ENCODE data around the gene FANK1. TPM values are rescaled to one million over a fixed set of nuclear protein-coding genes. Genes with fewer than 3 reads are reported as not detected.
"Not testable (repeated sequence)": the region's sequence is repeated elsewhere in the genome, so short reads cannot be mapped to it uniquely, and the experiment has no call there.

Gene FANK1
- total RNA-seq, 1 experiment from 2014 or later: 0.73 TPM

- no peaks in the 10 kb centered on the region; the same call in 1 of the 2 replicates for H3K27me3 ChIP-seq (replicated peaks; ENCODE audit: control insufficient read depth, insufficient read depth, low read length)
- H3K27ac Mint-ChIP-seq (ENCODE audit: unreplicated experiment): no peak overlapping the region
- no peaks in the 10 kb centered on the region for H3K36me3 Mint-ChIP-seq (ENCODE audit: insufficient read depth, unreplicated experiment)
- ChIA-PET CTCF (no interaction called here), POLR2A (no interaction called here)
- H3K4me3 Mint-ChIP-seq (ENCODE audit: unreplicated experiment): no peak overlapping the region
- BruUV-seq (replicated peaks): no TSS peak
- no peaks in the 10 kb centered on the region for H3K4me1 ChIP-seq
- no peak for TF ChIP-seq CTCF (IDR thresholded peaks at IDR 0.05; ENCODE audit: insufficient read depth in 1 of 2, low read depth in 1 of 2, low read length in 1 of 2, severe bottlenecking in 1 of 2, unreplicated experiment in 1 of 2)
- no peaks in the 10 kb centered on the region for H3K36me3 ChIP-seq (ENCODE audit: control insufficient read depth, insufficient read depth, low read length)
- no peaks in the 10 kb centered on the region for H3K27me3 Mint-ChIP-seq (ENCODE audit: insufficient read depth, unreplicated experiment)
- H3K9me3 Mint-ChIP-seq (ENCODE audit: unreplicated experiment): no peaks in the 10 kb centered on the region
- intact Hi-C loops (cut with micrococcal nuclease; ENCODE audit: unreplicated experiment): no loop called here
- no peaks in the 10 kb centered on the region for H3K4me1 Mint-ChIP-seq (ENCODE audit: low read depth, unreplicated experiment)
- no peak overlapping the region for H3K4me3 ChIP-seq (ENCODE audit: low read depth, low read length)
- DNase-seq: no peak
- no peaks in the 10 kb centered on the region for H3K9me3 ChIP-seq
Measured at GRCh38 chr10:126045861-126046260, 149.5 kb downstream of the FANK1 start.

- H3K27ac Mint-ChIP-seq (ENCODE audit: unreplicated experiment): no peak overlapping the region
- no peak overlapping the region for H3K4me3 Mint-ChIP-seq (ENCODE audit: unreplicated experiment)
- intact Hi-C loops (cut with micrococcal nuclease; ENCODE audit: unreplicated experiment): no loop called here
- no peak for DNase-seq
- peaks cover 5% of the 10 kb centered on the region for H3K27me3 Mint-ChIP-seq (ENCODE audit: insufficient read depth, unreplicated experiment)
- Histone ChIP-seq H3K27me3 (replicated peaks; ENCODE audit: control insufficient read depth, insufficient read depth, low read length) (no peaks in the 10 kb centered on the region; the same call in 1 of the 2 replicates), H3K9me3 (no peaks in the 10 kb centered on the region), H3K4me3 (ENCODE audit: low read depth, low read length) (no peak overlapping the region), H3K36me3 (ENCODE audit: control insufficient read depth, insufficient read depth, low read length) (no peaks in the 10 kb centered on the region), H3K4me1 (no peaks in the 10 kb centered on the region)
- no TSS peak for BruUV-seq (replicated peaks)
- TF ChIP-seq CTCF (IDR thresholded peaks at IDR 0.05; ENCODE audit: insufficient read depth in 1 of 2, low read depth in 1 of 2, low read length in 1 of 2, severe bottlenecking in 1 of 2, unreplicated experiment in 1 of 2): no peak
- H3K4me1 Mint-ChIP-seq (ENCODE audit: low read depth, unreplicated experiment): no peaks in the 10 kb centered on the region
- H3K9me3 Mint-ChIP-seq (ENCODE audit: unreplicated experiment): no peaks in the 10 kb centered on the region
- CTCF ChIA-PET: no interaction called here
- POLR2A ChIA-PET: no interaction called here
- no peaks in the 10 kb centered on the region for H3K36me3 Mint-ChIP-seq (ENCODE audit: insufficient read depth, unreplicated experiment)
Measured at GRCh38 chr10:126046831-126047230, 150.5 kb downstream of the FANK1 start.

GRCh38 chr10:126047749-126048148, 151.4 kb downstream of the FANK1 start:
- H3K27me3 ChIP-seq (replicated peaks; ENCODE audit: control insufficient read depth, insufficient read depth, low read length); H3K9me3 ChIP-seq; H3K36me3 ChIP-seq (ENCODE audit: control insufficient read depth, insufficient read depth, low read length); intact Hi-C loops (cut with micrococcal nuclease; ENCODE audit: unreplicated experiment); BruUV-seq (replicated peaks); DNase-seq; H3K27me3 Mint-ChIP-seq (ENCODE audit: insufficient read depth, unreplicated experiment); CTCF ChIA-PET; H3K4me3 ChIP-seq (ENCODE audit: low read depth, low read length); H3K9me3 Mint-ChIP-seq (ENCODE audit: unreplicated experiment); H3K4me1 Mint-ChIP-seq (ENCODE audit: low read depth, unreplicated experiment); POLR2A ChIA-PET; H3K36me3 Mint-ChIP-seq (ENCODE audit: insufficient read depth, unreplicated experiment); H3K4me3 Mint-ChIP-seq (ENCODE audit: unreplicated experiment); H3K27ac Mint-ChIP-seq (ENCODE audit: unreplicated experiment); H3K4me1 ChIP-seq: not testable (repeated sequence)
